ENCODE results near the gene ARHGAP24.

The ARHGAP24 gene

GRCh38 chr4:85455942-85456341 lies 19.0 kb upstream of the ARHGAP24 start:
- DNase-seq (ENCODE audit: low spot score): no peak
- in situ Hi-C loops (cut with MboI; ENCODE audit: low sequenced_read_pairs, unreplicated experiment): no loop called here
- no peak for TF ChIP-seq CTCF (IDR thresholded peaks at IDR 0.05; ENCODE audit: borderline replicate concordance, control extremely low read depth, extremely low read depth, insufficient read depth, missing control alignments)

GRCh38 chr4:85457752-85458467 lies 17.0 kb upstream of the ARHGAP24 start:
- in situ Hi-C loops (cut with MboI; ENCODE audit: low sequenced_read_pairs, unreplicated experiment): no loop called here
- DNase-seq (ENCODE audit: low spot score): no peak
- no peak for TF ChIP-seq CTCF (IDR thresholded peaks at IDR 0.05; ENCODE audit: borderline replicate concordance, control extremely low read depth, extremely low read depth, insufficient read depth, missing control alignments)

- DNase-seq (ENCODE audit: low spot score): no peak
- in situ Hi-C loops (cut with MboI; ENCODE audit: low sequenced_read_pairs, unreplicated experiment): no loop called here
- no peak for TF ChIP-seq CTCF (IDR thresholded peaks at IDR 0.05; ENCODE audit: borderline replicate concordance, control extremely low read depth, extremely low read depth, insufficient read depth, missing control alignments)
Observed at GRCh38 chr4:85459736-85460135, 15.2 kb upstream of the ARHGAP24 start.

- TF ChIP-seq CTCF (IDR thresholded peaks at IDR 0.05; ENCODE audit: borderline replicate concordance, control extremely low read depth, extremely low read depth, insufficient read depth, missing control alignments): no peak
- no peak for DNase-seq (ENCODE audit: low spot score)
- in situ Hi-C loops (cut with MboI; ENCODE audit: low sequenced_read_pairs, unreplicated experiment): no loop called here
Observed at GRCh38 chr4:85474356-85474755, 594 bp upstream of the ARHGAP24 start.

GRCh38 chr4:85475631-85476233 lies 782 bp downstream of the ARHGAP24 start:
- in situ Hi-C loops (cut with MboI; ENCODE audit: low sequenced_read_pairs, unreplicated experiment): no loop called here
- no peak for TF ChIP-seq CTCF (IDR thresholded peaks at IDR 0.05; ENCODE audit: borderline replicate concordance, control extremely low read depth, extremely low read depth, insufficient read depth, missing control alignments)
- DNase-seq (ENCODE audit: low spot score): no peak

GRCh38 chr4:85476381-85476780 lies 1.4 kb downstream of the ARHGAP24 start:
- in situ Hi-C loops (cut with MboI; ENCODE audit: low sequenced_read_pairs, unreplicated experiment): no loop called here
- TF ChIP-seq CTCF (IDR thresholded peaks at IDR 0.05; ENCODE audit: borderline replicate concordance, control extremely low read depth, extremely low read depth, insufficient read depth, missing control alignments): no peak
- no peak for DNase-seq (ENCODE audit: low spot score)

Measured in GM13976 (cell line).